H1 (cell line): ENCODE data around the gene MT2A. TPM values are rescaled to one million over a fixed set of nuclear protein-coding genes. Genes with fewer than 3 reads are reported as not detected.

Source experiments
- CTCF ChIA-PET: fragments of 300-600 bp; sonication (Branson Sonifier 250); formaldehyde crosslinking; loops from one replicate; lab custom pipeline; 2021; ENCODE audit not compliant: partially characterized antibody; lab: Charles Lee
- POLR2A ChIA-PET: fragments of 300-600 bp; sonication (Branson Sonifier 250); formaldehyde crosslinking; loops from one replicate; lab custom pipeline; 2021; ENCODE audit warnings: inconsistent platforms; ENCODE audit not compliant: partially characterized antibody; lab: Charles Lee
- DNase-seq, 2 experiments: peaks; one replicate each; pipeline versions ENCODE4 v3.0.0 to v3.0.0-alpha.2; 2010 to 2022; ENCODE audit warnings: low spot score in 2 of 2, low read depth in 1 of 2, mixed read lengths in 1 of 2
- FAIRE-seq: peaks from 2 replicates; lab custom pipeline; 2011; peaks lifted over from hg19 to GRCh38; lab: Jason Lieb, UNC
- H2AFZ ChIP-seq: 2 replicates; pipeline ENCODE4 v1.8.1; 2012; ENCODE audit warnings: low read length, inconsistent platforms
- H2AK5ac ChIP-seq: 2 replicates; pipeline ENCODE4 v1.6.1; 2013; ENCODE audit warnings: low read depth, low read length
- H2BK120ac ChIP-seq: replicated peaks from 2 replicates; pipeline ENCODE3; 2013; ENCODE audit warnings: low read depth, low read length, inconsistent platforms
- H2BK12ac ChIP-seq: 2 replicates; pipeline ENCODE4 v1.6.1; 2013; ENCODE audit warnings: low read depth, low read length
- H2BK15ac ChIP-seq: 2 replicates; pipeline ENCODE4 v1.6.1; 2013; ENCODE audit warnings: low read length
- H2BK20ac ChIP-seq: 2 replicates; pipeline ENCODE4 v1.6.1; 2013; ENCODE audit warnings: low read length
- H2BK5ac ChIP-seq: 2 replicates; pipeline ENCODE4 v1.6.1; 2013; ENCODE audit warnings: low read depth, low read length
- H3K14ac ChIP-seq: 2 replicates; pipeline ENCODE4 v1.6.1; 2013; ENCODE audit warnings: inconsistent platforms; ENCODE audit not compliant: insufficient read length
- H3K18ac ChIP-seq: 2 replicates; pipeline ENCODE4 v1.6.1; 2013; ENCODE audit warnings: low read length; ENCODE audit errors: extremely low read depth
- H3K23ac ChIP-seq: 2 replicates; pipeline ENCODE4 v1.6.1; 2013; ENCODE audit warnings: inconsistent platforms; ENCODE audit not compliant: insufficient read length
- H3K23me2 ChIP-seq: 2 replicates; pipeline ENCODE4 v1.6.1; 2013; ENCODE audit warnings: low read depth, low read length
- H3K27ac ChIP-seq: 2 replicates; pipeline ENCODE4 v1.6.1; 2011; ENCODE audit warnings: low read depth, low read length, inconsistent platforms
- H3K27me3 ChIP-seq, 4 experiments: replicated peaks in 1 of 4; 1 replicate in 1 of 4; 2 replicates in 3 of 4; pipeline versions ENCODE4 v1.6.1 to v1.8.1; 2011 to 2013; ENCODE audit warnings: low read length in 3 of 4, mild to moderate bottlenecking in 3 of 4, inconsistent platforms in 2 of 4, mixed read lengths in 2 of 4, moderate library complexity in 1 of 4; ENCODE audit not compliant: control insufficient read depth in 3 of 4, insufficient read depth in 3 of 4; ENCODE audit errors: extremely low read depth in 1 of 4
- H3K36me3 ChIP-seq, 4 experiments: 2 replicates each; pipeline versions ENCODE4 v1.6.1 to v1.8.1; 2011 to 2013; ENCODE audit warnings: mild to moderate bottlenecking in 4 of 4, low read length in 3 of 4, moderate library complexity in 2 of 4, control low read depth in 1 of 4, inconsistent platforms in 1 of 4; ENCODE audit not compliant: insufficient read depth in 4 of 4, control insufficient read depth in 2 of 4
- H3K4ac ChIP-seq: replicated peaks from 2 replicates; pipeline ENCODE3; 2013; ENCODE audit warnings: low read length, low read depth, mixed read lengths, inconsistent platforms; ENCODE audit not compliant: insufficient read length
- H3K4me1 ChIP-seq, 4 experiments: replicated peaks in 1 of 4; 1 replicate in 1 of 4; 2 replicates in 3 of 4; pipeline versions ENCODE4 v1.6.1 to v1.8.1; 2011 to 2013; ENCODE audit warnings: low read length in 3 of 4, inconsistent platforms in 2 of 4, mixed read lengths in 1 of 4; ENCODE audit not compliant: insufficient read depth in 4 of 4, control insufficient read depth in 3 of 4
- H3K4me2 ChIP-seq, 2 experiments: 2 replicates each; pipeline versions ENCODE4 v1.6.1 to v1.8.1; 2011 to 2013; ENCODE audit warnings: low read depth in 2 of 2, low read length in 2 of 2, control low read depth in 1 of 2, inconsistent platforms in 1 of 2, mild to moderate bottlenecking in 1 of 2; ENCODE audit not compliant: insufficient read depth in 1 of 2
- H3K4me3 ChIP-seq, 4 experiments: fragments of 200-600, 300-600 bp in 1 of 4; sonication (generic), shearing (Covaris generic), sonication (Bioruptor Twin) in 1 of 4; 2 replicates each; pipeline versions ENCODE4 v1.5.1 to v1.8.1; 2011 to 2016; ENCODE audit warnings: low read length in 4 of 4, low read depth in 3 of 4, control low read depth in 2 of 4, inconsistent platforms in 2 of 4, mild to moderate bottlenecking in 2 of 4, mixed read lengths in 1 of 4, moderate library complexity in 1 of 4; ENCODE audit not compliant: insufficient read depth in 2 of 4; ENCODE audit errors: extremely low read depth in 1 of 4
- H3K56ac ChIP-seq: replicated peaks from 2 replicates; pipeline ENCODE3; 2013; ENCODE audit warnings: low read depth, mild to moderate bottlenecking, mixed read lengths, low read length, inconsistent platforms; ENCODE audit not compliant: insufficient read length
- H3K79me1 ChIP-seq: 2 replicates; pipeline ENCODE4 v1.6.1; 2013; ENCODE audit warnings: low read depth, low read length, control low read depth
- H3K79me2 ChIP-seq, 2 experiments: 2 replicates each; pipeline versions ENCODE4 v1.6.1 to v1.8.1; 2012 to 2013; ENCODE audit warnings: low read length in 2 of 2, mild to moderate bottlenecking in 2 of 2, inconsistent platforms in 1 of 2; ENCODE audit not compliant: insufficient read depth in 2 of 2, control insufficient read depth in 1 of 2
- H3K9ac ChIP-seq, 4 experiments: replicated peaks in 1 of 4; 1 replicate in 1 of 4; 2 replicates in 3 of 4; pipeline versions ENCODE4 v1.6.1 to v1.8.1; 2011 to 2013; ENCODE audit warnings: low read depth in 3 of 4, low read length in 3 of 4, control low read depth in 2 of 4, mild to moderate bottlenecking in 2 of 4, moderate library complexity in 2 of 4, inconsistent platforms in 1 of 4; ENCODE audit errors: extremely low read depth in 1 of 4
- H3K9me3 ChIP-seq, 2 experiments: 2 replicates each; pipeline versions ENCODE4 v1.6.1 to v1.8.1; 2012 to 2013; ENCODE audit warnings: mild to moderate bottlenecking in 2 of 2, moderate library complexity in 2 of 2, control low read depth in 1 of 2, inconsistent platforms in 1 of 2, low read depth in 1 of 2, low read length in 1 of 2, mixed read lengths in 1 of 2; ENCODE audit not compliant: insufficient read depth in 2 of 2
- H4K20me1 ChIP-seq, 2 experiments: replicated peaks in 1 of 2; 2 replicates each; pipeline versions ENCODE3 to v1.8.1; 2011 to 2013; ENCODE audit warnings: inconsistent platforms in 2 of 2, low read length in 2 of 2, mild to moderate bottlenecking in 1 of 2; ENCODE audit not compliant: insufficient read depth in 2 of 2, control insufficient read depth in 1 of 2
- H4K5ac ChIP-seq: 2 replicates; pipeline ENCODE4 v1.6.1; 2013; ENCODE audit warnings: low read length, low read depth, mixed read lengths, inconsistent platforms; ENCODE audit not compliant: insufficient read length
- H4K8ac ChIP-seq: 2 replicates; pipeline ENCODE4 v1.8.0; 2013; ENCODE audit warnings: mild to moderate bottlenecking, moderate library complexity, low read length, inconsistent platforms; ENCODE audit not compliant: insufficient read depth; ENCODE audit errors: extremely low read depth
- H4K91ac ChIP-seq: replicated peaks from 2 replicates; pipeline ENCODE3; 2013; ENCODE audit warnings: low read length, mixed read lengths, inconsistent platforms; ENCODE audit not compliant: insufficient read length
- WGBS, 2 experiments: shearing (Covaris generic) in 1 of 2; methylation state at CpG; one replicate each; pipeline versions ENCODE4 v1.1.6 to v1.1.7; 2013 to 2015; ENCODE audit warnings: low lambda C conversion rate in 2 of 2, mixed read lengths in 2 of 2, inconsistent platforms in 1 of 2, low coverage in 1 of 2, missing lambda C conversion rate in 1 of 2; ENCODE audit not compliant: insufficient replicate concordance in 2 of 2, insufficient coverage in 1 of 2, insufficient read length in 1 of 2; ENCODE audit errors: extremely low coverage in 1 of 2, missing lambda C conversion rate in 1 of 2; 5-methylcytosine and 5-hydroxymethylcytosine counted together
- polyA plus RNA-seq, 7 experiments: library from polyadenylated mRNA; depleted of rRNA in 3 of 7; stranded (reverse) in 5 of 7; unstranded in 2 of 7; fragments of >200 nt in 5 of 7; fragments of 200-250 nt in 2 of 7; gene quantifications; 1 replicate in 5 of 7; 2 replicates in 1 of 7; 4 replicates in 1 of 7; pipeline versions ENCODE4 v1.2.1 to v1.2.3, GENCODE V29; 2011 to 2013; ENCODE audit warnings: missing spikeins in 2 of 7, mixed read lengths in 2 of 7
- total RNA-seq: library from RNA; stranded (reverse); fragmentation: NEBNext Ultra II Directional; extraction: Animal tissue kit (Norgen Biotek cat#: 25700); gene quantifications from 2 replicates; pipeline ENCODE4 v1.2.1, GENCODE V29; 2021

Gene MT2A
- total and polyA plus RNA-seq, 2 of the 8 experiments (the other 6 are each of a cell fraction or from before 2014, with no cell fraction given) = 9.5 to 30.1 TPM

DNA sequence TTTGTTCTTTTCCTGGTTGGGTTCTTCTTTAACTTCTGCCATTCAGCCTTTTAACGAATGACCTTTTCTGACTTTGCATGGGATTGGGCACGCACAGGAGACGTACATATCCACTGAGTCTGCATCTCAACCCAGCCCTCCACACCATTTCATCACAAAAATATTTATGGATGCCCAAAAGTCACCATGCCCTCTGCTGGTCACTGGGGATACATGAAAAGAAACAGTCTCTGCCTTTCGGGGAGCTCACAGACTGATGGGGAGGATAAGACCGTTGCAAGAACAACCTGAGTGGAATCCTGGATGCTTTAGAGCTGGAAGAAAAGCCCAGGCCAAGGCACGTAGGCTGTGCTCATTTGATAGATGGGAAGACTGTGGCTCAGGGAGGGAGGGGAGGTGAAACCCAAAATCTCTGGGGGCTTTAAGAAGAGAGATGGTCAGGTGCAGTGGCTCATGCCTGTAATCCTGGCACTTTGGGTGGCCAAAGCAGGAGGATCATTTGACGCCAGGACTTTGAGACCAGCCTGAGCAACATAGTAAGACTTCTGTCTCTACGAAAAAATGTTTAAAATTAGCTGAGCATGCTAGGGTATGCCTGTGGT lies 7.9 kb upstream of the MT2A start:
- no peak overlapping the region for H2BK12ac ChIP-seq
- H4K8ac ChIP-seq = no peak overlapping the region
- ChIA-PET CTCF (interaction anchor here (0.6 to 9.2 kb wide), 47 partner anchors 9 to 366 kb away, joined by 3 to 85 read pairs (median 4); partner anchors contain the start of genes MT1A, MT1F, MT1G and MT3), POLR2A (interaction anchor here (0.6 to 0.9 kb wide), 3 partner anchors 23 to 502 kb away, joined by 3 read pairs; no protein-coding TSS in a partner anchor)
- 57% methylated on average over 8 of the region's 8 CpGs; no CpG with 5 or more reads in 1 of the 2 experiments for WGBS, 2 experiments
- no peak overlapping the region for H3K4me2 ChIP-seq
- no peaks in the 10 kb centered on the region for H3K79me2 ChIP-seq
- peaks cover 0 to 2% of the 10 kb centered on the region in 2 experiments for H4K20me1 ChIP-seq
- no peak overlapping the region for H3K56ac ChIP-seq
- no peaks in the 10 kb centered on the region for H3K9me3 ChIP-seq
- no peak overlapping the region for H3K27ac ChIP-seq
- H3K18ac ChIP-seq = no peak overlapping the region
- H3K23ac ChIP-seq = no peak overlapping the region
- H3K4ac ChIP-seq = no peak overlapping the region
- H3K4me1 ChIP-seq = no peaks in the 10 kb centered on the region
- FAIRE-seq (peak; percentile 63), DNase-seq (no peak)
- no peak overlapping the region for H4K91ac ChIP-seq
- no peak overlapping the region for H2BK5ac ChIP-seq
- no peak overlapping the region for H3K4me3 ChIP-seq
- H2BK15ac ChIP-seq = no peak overlapping the region
- no peak overlapping the region for H3K14ac ChIP-seq
- no peak overlapping the region for H4K5ac ChIP-seq
- no peak overlapping the region for H3K9ac ChIP-seq
- no peak overlapping the region for H2BK20ac ChIP-seq
- H3K79me1 ChIP-seq = no peaks in the 10 kb centered on the region
- no peaks in the 10 kb centered on the region for H3K36me3 ChIP-seq
- H2BK120ac ChIP-seq = no peak overlapping the region
- peaks cover 0 to under 1% (median 0%) of the 10 kb centered on the region in 4 experiments; a peak in 1 of 7 replicates for H3K27me3 ChIP-seq
- H2AFZ ChIP-seq = no peak overlapping the region
- no peak overlapping the region for H2AK5ac ChIP-seq
- no peaks in the 10 kb centered on the region for H3K23me2 ChIP-seq
